Activated CD4-positive, alpha-beta T cell treated with anti-CD3 and anti-CD28 coated beads for 36 hours (primary cell): ENCODE results near the gene ATF7IP. TPM values are rescaled to one million over a fixed set of nuclear protein-coding genes. Genes with fewer than 3 reads are reported as not detected.
"Not testable (repeated sequence)": the region's sequence is repeated elsewhere in the genome, so short reads cannot be mapped to it uniquely, and the experiment has no call there.

Source experiments
- ATAC-seq: fragments of 200-7000 bp; cut with Tn5 transposase; one replicate; pipeline ENCODE4 v1.10.0; 2021; ENCODE audit warnings: mild to moderate bottlenecking, moderate library complexity
- CTCF ChIA-PET: fragments of 350-600 bp; sonication (Branson Sonifier 250); formaldehyde crosslinking; loops from one replicate; lab custom pipeline; 2021; ENCODE audit warnings: antibody characterized with exemption; lab: Charles Lee
- POLR2A ChIA-PET: fragments of 350-600 bp; sonication (Branson Sonifier 250); formaldehyde crosslinking; loops from one replicate; lab custom pipeline; 2021; ENCODE audit warnings: antibody characterized with exemption, inconsistent platforms; lab: Charles Lee
- DNase-seq: peaks from one replicate; pipeline ENCODE4 v3.0.0-alpha.2; 2020
- H3K27ac Mint-ChIP-seq: one replicate; pipeline ENCODE4 v1.8.0; 2021; ENCODE audit warnings: mixed read lengths
- H3K27me3 Mint-ChIP-seq: one replicate; pipeline ENCODE4 v1.8.0; 2021; ENCODE audit warnings: mixed read lengths
- H3K36me3 Mint-ChIP-seq: one replicate; pipeline ENCODE4 v1.8.0; 2021; ENCODE audit warnings: low read depth, mixed read lengths
- H3K4me1 Mint-ChIP-seq: one replicate; pipeline ENCODE4 v1.8.0; 2021; ENCODE audit warnings: mixed read lengths
- H3K4me3 Mint-ChIP-seq: one replicate; pipeline ENCODE4 v1.8.0; 2021; ENCODE audit warnings: mild to moderate bottlenecking, moderate library complexity, mixed read lengths
- H3K9me3 Mint-ChIP-seq: one replicate; pipeline ENCODE4 v1.8.0; 2021; ENCODE audit warnings: low read depth, mixed read lengths
- intact Hi-C, 2 experiments: fragments of 100-400 bp; cut with DNase I in 1 of 2; cut with micrococcal nuclease in 1 of 2; formaldehyde crosslinking; loops; one replicate each; pipeline versions ENCODE4 v1.14.2 to v1.15.1; 2022 to 2024; cut with DNase I, micrococcal nuclease
- total RNA-seq, 2 experiments: library from RNA; stranded (reverse); gene quantifications; one replicate each; pipeline ENCODE4 v1.2.3, GENCODE V29; 2021

The ATF7IP gene
- total RNA-seq, 2 experiments from 2014 or later: 81.3 to 101 TPM

DNA sequence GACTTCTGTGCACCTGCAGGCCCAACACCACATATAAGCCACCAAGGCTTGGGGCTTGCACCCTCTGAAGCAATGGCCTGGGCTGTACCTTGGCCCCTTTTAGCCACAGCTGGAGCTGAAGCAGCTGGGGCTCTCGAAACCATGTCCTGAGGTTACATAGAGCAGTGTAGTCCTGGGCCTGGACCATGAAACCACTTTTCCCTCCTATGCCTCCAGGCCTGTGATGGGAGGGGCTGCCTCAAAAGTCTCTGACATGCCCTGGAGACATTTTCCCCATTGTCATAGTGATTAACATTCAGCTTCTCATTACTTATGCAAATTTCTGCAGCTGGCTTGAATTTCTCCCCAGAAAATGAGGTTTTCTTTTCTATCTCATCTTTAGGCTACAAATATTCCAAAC, 13.4 kb upstream of the ATF7IP start:
- POLR2A ChIA-PET, H3K36me3 Mint-ChIP-seq, H3K4me1 Mint-ChIP-seq, ATAC-seq, CTCF ChIA-PET, H3K27me3 Mint-ChIP-seq, H3K27ac Mint-ChIP-seq, H3K4me3 Mint-ChIP-seq, intact Hi-C loops, DNase-seq: not testable (repeated sequence)
- peaks cover 27% of the 10 kb centered on the region for H3K9me3 Mint-ChIP-seq

DNA sequence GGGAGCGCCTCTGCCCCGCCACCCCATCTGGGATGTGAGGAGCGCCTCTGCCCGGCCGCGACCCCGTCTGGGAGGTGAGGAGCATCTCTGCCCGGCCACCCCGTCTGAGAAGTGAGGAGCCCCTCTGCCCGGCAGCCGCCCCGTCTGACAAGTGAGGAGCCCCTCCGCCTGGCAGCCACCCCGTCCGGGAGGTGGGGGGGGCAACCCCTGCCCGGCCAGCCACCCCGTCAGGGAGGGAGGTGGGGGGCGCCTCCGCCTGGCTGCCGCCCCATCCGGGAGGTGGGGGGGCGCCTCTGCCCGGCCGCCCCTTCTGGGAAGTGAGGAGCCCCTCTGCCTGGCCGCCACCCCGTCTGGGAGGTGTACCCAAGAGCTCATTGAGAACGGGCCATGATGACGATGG, 10.8 kb upstream of the ATF7IP start:
- H3K4me1 Mint-ChIP-seq, CTCF ChIA-PET, H3K27ac Mint-ChIP-seq, H3K36me3 Mint-ChIP-seq, POLR2A ChIA-PET, H3K4me3 Mint-ChIP-seq, H3K27me3 Mint-ChIP-seq, intact Hi-C loops, DNase-seq, ATAC-seq: not testable (repeated sequence)
- H3K9me3 Mint-ChIP-seq: peaks cover 27% of the 10 kb centered on the region

DNA sequence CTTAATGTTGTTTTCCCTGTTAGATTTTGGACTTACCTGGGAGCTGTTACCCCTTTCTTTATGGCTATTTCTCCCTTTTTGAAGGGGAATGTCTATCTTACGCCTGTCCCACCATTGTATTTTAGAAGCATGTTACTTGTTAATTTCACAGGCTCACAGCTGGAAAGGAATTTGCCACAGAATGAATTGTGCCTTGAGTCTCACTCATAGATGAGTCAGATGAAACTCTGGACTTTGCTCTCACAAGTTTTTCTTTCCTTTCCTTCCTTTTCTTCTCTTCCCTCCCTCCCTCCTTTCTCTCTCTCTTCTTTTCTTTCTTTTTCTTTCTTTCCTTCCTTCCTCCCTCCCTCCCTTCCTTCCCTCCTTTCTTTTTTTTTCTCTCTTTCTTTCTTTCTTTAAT, 9.3 kb upstream of the ATF7IP start:
- ChIA-PET POLR2A (no interaction called here), CTCF (no interaction called here)
- Mint-ChIP-seq H3K9me3 (peaks cover 13% of the 10 kb centered on the region), H3K4me1 (no peaks in the 10 kb centered on the region), H3K36me3 (peaks cover 2% of the 10 kb centered on the region), H3K4me3 (no peak overlapping the region), H3K27ac (no peak overlapping the region), H3K27me3 (no peaks in the 10 kb centered on the region)
- DNase-seq (no peak), ATAC-seq (no peak)
- intact Hi-C loops: no loop called here

DNA sequence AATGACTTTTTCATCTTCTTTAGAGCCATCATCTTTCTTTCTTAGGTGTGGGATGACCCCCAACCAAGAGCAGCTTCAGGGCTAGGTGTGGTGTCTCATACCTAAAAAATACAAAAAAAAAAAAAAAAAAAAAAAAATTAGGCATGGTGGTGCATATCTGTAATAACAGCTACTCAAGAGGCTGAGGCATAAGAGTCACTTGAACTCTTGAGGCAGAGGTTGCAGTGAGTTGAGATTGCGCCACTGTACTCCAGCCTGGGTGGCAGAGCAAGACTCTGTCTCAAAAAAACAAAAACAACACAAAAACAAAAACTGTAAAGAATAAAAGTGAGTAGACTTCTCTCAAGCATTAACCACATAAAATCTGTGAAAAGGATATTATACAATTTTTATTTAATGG, 8.0 kb upstream of the ATF7IP start:
- no peak for ATAC-seq
- H3K36me3 Mint-ChIP-seq: peaks cover 2% of the 10 kb centered on the region
- no peak overlapping the region for H3K27ac Mint-ChIP-seq
- H3K27me3 Mint-ChIP-seq: no peaks in the 10 kb centered on the region
- peaks cover 9% of the 10 kb centered on the region for H3K9me3 Mint-ChIP-seq
- CTCF ChIA-PET: interaction anchor here (0.7 kb wide), 1 partner anchor 133 kb away, joined by 3 read pairs; no protein-coding TSS in a partner anchor
- intact Hi-C loops: no loop called here
- POLR2A ChIA-PET: no interaction called here
- DNase-seq: no peak
- H3K4me1 Mint-ChIP-seq: peaks cover 3% of the 10 kb centered on the region
- no peak overlapping the region for H3K4me3 Mint-ChIP-seq

DNA sequence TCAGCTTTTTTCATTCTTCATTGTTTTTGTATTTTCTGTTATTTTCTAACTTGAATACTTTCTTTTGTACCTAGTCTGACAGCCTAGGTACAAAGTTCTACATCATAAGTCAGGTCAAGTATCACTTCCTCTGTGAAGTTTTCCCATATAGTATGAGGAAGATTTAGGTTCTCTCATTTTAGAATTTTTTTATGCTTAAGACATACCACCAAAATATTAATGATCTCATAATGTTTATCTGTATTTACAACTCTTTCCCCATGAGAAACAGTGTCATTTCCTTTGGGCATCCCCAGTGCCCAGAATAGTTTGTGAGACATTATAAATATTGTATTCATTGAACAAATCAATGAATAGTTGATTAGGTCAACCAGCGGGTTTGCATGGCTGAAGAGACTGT, 3.1 kb upstream of the ATF7IP start:
- Mint-ChIP-seq H3K27me3 (no peaks in the 10 kb centered on the region), H3K9me3 (no peaks in the 10 kb centered on the region), H3K36me3 (peaks cover 9% of the 10 kb centered on the region), H3K4me3 (no peak overlapping the region), H3K27ac (peak overlapping the region; percentile 39), H3K4me1 (peaks cover 17% of the 10 kb centered on the region)
- DNase-seq (no peak), ATAC-seq (no peak)
- POLR2A ChIA-PET: no interaction called here
- CTCF ChIA-PET: interaction anchor here (1.7 to 2.1 kb wide), 2 partner anchors 107 to 124 kb away, joined by 3 to 5 read pairs; no protein-coding TSS in a partner anchor
- intact Hi-C loops: loop anchor here in 1 of 2 experiments (5.0 to 10.0 kb wide), 2 partner anchors 260 to 1168 kb away; partner anchors contain the start of gene EMP1

DNA sequence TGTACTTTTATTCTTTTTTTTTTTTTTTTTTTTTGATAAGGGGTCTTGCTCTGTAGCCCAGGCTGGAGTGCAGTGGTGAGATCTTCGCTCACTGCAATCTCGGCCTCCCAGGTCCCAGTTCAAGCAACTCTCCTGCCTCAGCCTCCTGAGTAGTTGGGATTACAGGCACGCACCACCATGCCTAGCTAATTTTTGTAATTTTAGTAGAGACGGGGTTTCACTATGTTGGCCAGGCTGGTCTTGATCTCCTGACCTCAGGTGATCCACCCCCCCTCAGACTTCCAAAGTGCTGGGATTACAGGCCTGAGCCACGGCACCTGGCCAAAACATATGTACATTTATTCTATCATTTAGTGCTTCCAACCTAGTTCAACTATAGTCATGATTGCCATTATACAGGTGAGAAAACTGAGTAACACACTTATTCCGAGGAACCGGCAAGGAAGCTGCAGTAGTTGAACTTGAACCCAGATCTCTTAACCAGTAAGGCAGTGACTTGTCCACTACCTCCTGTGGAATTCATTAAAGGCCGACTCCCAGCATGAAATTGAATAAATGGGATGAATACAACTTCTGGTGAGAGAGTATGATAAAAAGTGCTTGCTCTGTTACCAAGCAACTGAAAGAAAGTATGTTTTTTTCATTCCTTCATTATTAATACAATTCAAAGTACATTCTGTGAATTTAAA, 755 bp upstream of the ATF7IP start:
- DNase-seq: no peak
- H3K9me3 Mint-ChIP-seq: no peaks in the 10 kb centered on the region
- intact Hi-C loops: loop anchor here (1.0 to 10.0 kb wide), 16 partner anchors 30 to 1639 kb away; partner anchors contain the start of genes ARHGDIB (in 1 of the 2) and EMP1 (in 1 of the 2)
- ChIA-PET CTCF (interaction anchor here (0.6 to 2.6 kb wide), 17 partner anchors 10 to 151 kb away, joined by 3 to 36 read pairs (median 8); no protein-coding TSS in a partner anchor), POLR2A (interaction anchor here (0.6 to 1.8 kb wide), 11 partner anchors 11 to 405 kb away, joined by 3 to 27 read pairs (median 8); a partner anchor contains a TSS)
- H3K27me3 Mint-ChIP-seq: no peaks in the 10 kb centered on the region
- peak overlapping the region; percentile 76 for H3K4me3 Mint-ChIP-seq
- H3K27ac Mint-ChIP-seq: peak overlapping the region; percentile 98
- no peak for ATAC-seq
- H3K4me1 Mint-ChIP-seq: peaks cover 25% of the 10 kb centered on the region
- H3K36me3 Mint-ChIP-seq: peaks cover 15% of the 10 kb centered on the region

DNA sequence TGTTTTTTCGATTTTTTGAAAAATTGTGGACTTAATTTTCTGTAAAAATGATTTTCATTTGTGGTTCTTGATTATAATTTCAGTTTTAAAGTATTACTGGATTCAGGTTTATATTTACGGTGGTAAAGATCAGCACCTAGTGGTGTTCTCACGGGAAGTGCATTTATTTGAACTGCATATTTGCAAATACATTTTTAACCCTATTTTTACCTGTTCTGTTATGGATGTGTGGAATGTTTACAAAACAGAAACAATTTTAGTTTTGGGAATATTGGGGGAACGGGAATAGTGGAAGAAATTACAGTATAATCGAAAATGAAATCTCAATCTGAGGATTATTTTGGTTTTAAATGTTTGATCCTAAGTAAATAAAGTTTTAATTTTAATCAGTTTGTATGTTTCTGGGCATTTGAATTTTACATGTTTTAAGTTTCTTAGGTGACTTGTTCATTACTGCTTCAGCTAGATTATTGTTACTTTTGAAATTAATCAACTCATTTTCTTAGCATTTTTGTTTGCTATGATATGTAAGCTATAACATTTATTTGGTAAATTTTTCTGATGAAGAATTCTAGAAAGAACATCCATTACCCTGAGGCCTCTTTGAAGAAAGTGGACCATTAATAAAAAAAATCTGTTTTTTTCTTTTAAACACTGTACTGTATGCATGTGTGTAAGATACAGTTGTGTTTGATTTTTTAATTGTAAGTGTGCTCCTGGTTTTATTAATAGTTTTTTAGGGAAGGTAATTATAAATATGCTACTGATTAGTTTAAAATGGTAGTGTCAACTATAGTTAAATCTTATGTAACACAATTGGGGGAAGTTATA, 942 bp downstream of the ATF7IP start:
- Mint-ChIP-seq H3K27me3 (no peaks in the 10 kb centered on the region), H3K4me3 (peak overlapping the region; percentile 76), H3K36me3 (peaks cover 24% of the 10 kb centered on the region), H3K4me1 (peaks cover 38% of the 10 kb centered on the region), H3K9me3 (no peaks in the 10 kb centered on the region), H3K27ac (peak overlapping the region; percentile 98)
- intact Hi-C loops: loop anchor here (1.0 to 10.0 kb wide), 8 partner anchors 19 to 1172 kb away; partner anchors contain the start of genes ARHGDIB (in 1 of the 2) and EMP1 (in 1 of the 2)
- no peak for DNase-seq
- POLR2A ChIA-PET: interaction anchor here (0.9 to 1.8 kb wide), 11 partner anchors 19 to 595 kb away, joined by 3 to 27 read pairs (median 8); partner anchors contain the start of gene ARHGDIB
- no peak for ATAC-seq
- CTCF ChIA-PET: interaction anchor here (0.6 to 2.6 kb wide), 26 partner anchors 8 to 405 kb away, joined by 3 to 36 read pairs (median 6); a partner anchor contains a TSS

DNA sequence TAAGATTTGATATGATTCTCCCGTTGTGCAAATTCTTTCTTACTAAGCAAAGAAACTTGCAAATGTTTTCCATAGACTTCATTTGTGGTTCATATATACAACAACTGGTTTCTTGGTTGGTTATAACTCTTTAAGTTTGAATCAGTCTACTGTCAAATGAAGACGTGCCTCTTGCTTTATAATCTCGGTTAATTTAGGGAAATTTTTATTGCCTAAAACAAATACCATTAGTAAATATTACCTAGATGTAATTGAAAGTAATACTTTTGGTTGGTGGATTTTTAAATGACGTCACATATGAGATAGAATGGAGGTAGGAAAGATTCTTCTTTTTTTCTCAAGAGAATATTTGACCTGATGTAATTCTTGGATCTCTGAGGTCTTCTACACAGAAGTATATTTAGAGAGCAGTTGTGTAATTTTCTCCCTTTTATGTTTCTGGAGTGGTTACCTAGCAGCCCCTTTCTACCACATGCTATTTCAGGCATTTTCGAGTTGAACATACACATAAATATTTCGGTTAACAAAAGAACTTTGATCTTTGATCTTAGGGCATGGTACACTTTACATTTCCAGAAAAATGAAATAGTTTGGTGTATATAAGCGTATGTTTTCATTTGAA, 1.7 kb downstream of the ATF7IP start:
- ChIA-PET CTCF (interaction anchor here (1.8 to 2.6 kb wide), 5 partner anchors 19 to 116 kb away, joined by 7 to 36 read pairs (median 19); no protein-coding TSS in a partner anchor), POLR2A (no interaction called here)
- Mint-ChIP-seq H3K4me3 (peak overlapping the region; percentile 76), H3K9me3 (no peaks in the 10 kb centered on the region), H3K4me1 (peaks cover 44% of the 10 kb centered on the region), H3K27ac (peak overlapping the region; percentile 98), H3K36me3 (peaks cover 24% of the 10 kb centered on the region), H3K27me3 (no peaks in the 10 kb centered on the region)
- intact Hi-C loops: loop anchor here (1.0 to 10.0 kb wide), 8 partner anchors 18 to 1172 kb away; partner anchors contain the start of genes ARHGDIB (in 1 of the 2) and EMP1 (in 1 of the 2)
- ATAC-seq (peak; percentile 43), DNase-seq (no peak)

DNA sequence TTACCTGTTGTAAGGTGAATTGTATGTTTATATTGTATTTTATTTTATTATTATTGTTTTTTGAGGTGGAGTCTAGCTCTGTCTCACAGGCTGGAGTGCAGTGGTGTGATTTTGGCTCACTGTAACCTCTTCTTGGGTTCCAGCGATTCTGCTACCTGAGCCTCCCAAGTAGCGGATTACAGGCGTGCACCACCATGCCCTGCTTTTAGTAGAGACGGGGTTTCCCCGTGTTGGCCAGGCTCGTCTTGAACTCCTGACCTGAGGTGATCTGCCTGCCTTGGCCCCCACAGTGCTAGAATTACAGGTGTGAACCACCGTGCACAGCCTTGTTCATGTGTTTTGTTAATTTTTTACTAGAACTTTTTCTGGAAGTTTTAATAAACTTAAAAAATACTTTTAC, 3.8 kb downstream of the ATF7IP start:
- ChIA-PET CTCF (interaction anchor here (1.1 kb wide), 3 partner anchors 16 to 18 kb away, joined by 3 to 5 read pairs (median 5); no protein-coding TSS in a partner anchor), POLR2A (no interaction called here)
- H3K4me1 Mint-ChIP-seq: peaks cover 56% of the 10 kb centered on the region
- peaks cover 27% of the 10 kb centered on the region for H3K36me3 Mint-ChIP-seq
- ATAC-seq: no peak
- H3K27me3 Mint-ChIP-seq: no peaks in the 10 kb centered on the region
- intact Hi-C loops: loop anchor here (1.0 to 10.0 kb wide), 5 partner anchors 31 to 1175 kb away; partner anchors contain the start of genes ARHGDIB (in 1 of the 2) and EMP1 (in 1 of the 2)
- DNase-seq: no peak
- no peak overlapping the region for H3K4me3 Mint-ChIP-seq
- no peaks in the 10 kb centered on the region for H3K9me3 Mint-ChIP-seq
- H3K27ac Mint-ChIP-seq: peak overlapping the region; percentile 58

DNA sequence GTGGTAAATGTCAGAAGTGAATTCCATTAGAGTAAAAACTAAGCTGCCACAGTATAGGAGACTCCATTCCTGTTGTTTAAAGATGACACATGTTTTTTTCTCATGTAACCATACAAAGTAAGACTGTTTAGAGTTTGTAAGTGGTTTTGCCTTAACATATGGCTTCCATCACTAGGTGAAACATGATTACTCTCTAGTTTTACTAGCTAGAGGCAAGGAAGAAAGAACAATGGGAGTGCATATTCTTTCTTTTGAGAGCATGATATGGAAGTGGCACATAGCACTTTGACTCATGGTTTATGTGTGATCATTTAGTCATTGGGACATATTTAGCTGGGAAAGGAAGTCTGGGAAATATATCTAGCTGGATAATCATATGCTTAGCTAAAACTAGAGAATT, 7.7 kb downstream of the ATF7IP start:
- peaks cover 62% of the 10 kb centered on the region for H3K4me1 Mint-ChIP-seq
- intact Hi-C loops: no loop called here
- ChIA-PET POLR2A (no interaction called here), CTCF (interaction anchor here (0.7 to 3.5 kb wide), 7 partner anchors 12 to 134 kb away, joined by 3 to 38 read pairs (median 3); no protein-coding TSS in a partner anchor)
- H3K9me3 Mint-ChIP-seq: no peaks in the 10 kb centered on the region
- no peaks in the 10 kb centered on the region for H3K27me3 Mint-ChIP-seq
- peak overlapping the region; percentile 87 for H3K27ac Mint-ChIP-seq
- peak overlapping the region; percentile 24 for H3K4me3 Mint-ChIP-seq
- ATAC-seq: peak; percentile 27
- DNase-seq: no peak
- H3K36me3 Mint-ChIP-seq: peaks cover 32% of the 10 kb centered on the region
